Placental pericyte (primary cell): Measurements from ENCODE around the gene AMN1. TPM values are rescaled to one million over a fixed set of nuclear protein-coding genes. Genes with fewer than 3 reads are reported as not detected.

Experiments used
- small RNA-seq: library from RNA; depleted of rRNA; stranded (forward); fragments of <200 nt; gene quantifications from one replicate; pipeline ENCODE3, GENCODE V24; 2012; ENCODE audit warnings: low replicate concordance
- total RNA-seq: library from RNA; depleted of rRNA; stranded (reverse); fragments of >200 nt; gene quantifications from 2 replicates; pipeline ENCODE4 v1.2.3, GENCODE V29; 2012

AMN1 gene
- 5.9 and 12.9 TPM in 2 replicates for total RNA-seq

GRCh38 chr12:31728917-31729640, at the start of gene AMN1:
AMN1 (minus strand) TSS chr12:31729021; CDS start chr12:31729008, 13 bp downstream.

GRCh38 chr12:31659087-31659942, 69.5 kb downstream of the AMN1 start, which contains the start of gene ETFBKMT:
ETFBKMT (plus strand) TSS chr12:31659688; CDS start chr12:31661954, 2,266 bp downstream.

Small RNAs within 50 kb of the gene (small RNA-seq; reads per million reads assigned to genes)
- gene AC023157.2: not detected

Other genes with a start within 250 kb of the AMN1 start
- gene DENND5B, start 137.9 kb downstream of the AMN1 start, total RNA-seq: 20.3 and 24.9 TPM in 2 replicates
- gene ETFBKMT, start 69.3 kb downstream of the AMN1 start, total RNA-seq: 1.5 and 3.1 TPM in 2 replicates
- gene RESF1, start 230.4 kb upstream of the AMN1 start, total RNA-seq: 17.9 and 49.8 TPM in 2 replicates